ENCODE measurements around the gene ZNF764.

The ZNF764 gene

DNA sequence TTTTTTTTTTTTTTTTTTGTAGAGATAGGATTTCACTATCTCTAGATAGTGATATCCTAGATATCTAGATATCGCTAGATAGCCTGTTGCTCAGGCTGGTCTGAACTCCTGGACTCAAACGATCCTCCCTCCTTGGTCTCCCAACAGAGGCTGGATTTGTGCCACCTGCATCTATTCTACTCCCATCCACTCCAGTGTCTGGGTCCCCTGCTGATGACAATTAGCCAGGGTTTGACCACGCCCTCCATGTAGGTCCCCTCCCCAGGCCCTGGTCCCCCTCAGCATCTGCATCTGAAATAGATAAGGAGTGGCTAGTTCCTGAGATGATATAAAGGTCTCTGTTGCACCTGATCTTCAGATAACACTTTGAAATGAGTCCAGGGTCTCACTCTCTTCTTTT lies 11.1 kb upstream of the ZNF764 start:
- Histone ChIP-seq H3K4me3 (no peak overlapping the region), H3K27ac (no peak overlapping the region), H3K36me3 (no peaks in the 10 kb centered on the region), H3K27me3 (no peaks in the 10 kb centered on the region), H3K9me3 (no peaks in the 10 kb centered on the region), H3K4me1 (peaks cover 0 to 24% (median 22%) of the 10 kb centered on the region in 4 donors)
- no peak for DNase-seq
- intact Hi-C loops (cut with DNase I; ENCODE audit: low total_unique reads), result no loop called here
- TF ChIP-seq, protein P1, sequence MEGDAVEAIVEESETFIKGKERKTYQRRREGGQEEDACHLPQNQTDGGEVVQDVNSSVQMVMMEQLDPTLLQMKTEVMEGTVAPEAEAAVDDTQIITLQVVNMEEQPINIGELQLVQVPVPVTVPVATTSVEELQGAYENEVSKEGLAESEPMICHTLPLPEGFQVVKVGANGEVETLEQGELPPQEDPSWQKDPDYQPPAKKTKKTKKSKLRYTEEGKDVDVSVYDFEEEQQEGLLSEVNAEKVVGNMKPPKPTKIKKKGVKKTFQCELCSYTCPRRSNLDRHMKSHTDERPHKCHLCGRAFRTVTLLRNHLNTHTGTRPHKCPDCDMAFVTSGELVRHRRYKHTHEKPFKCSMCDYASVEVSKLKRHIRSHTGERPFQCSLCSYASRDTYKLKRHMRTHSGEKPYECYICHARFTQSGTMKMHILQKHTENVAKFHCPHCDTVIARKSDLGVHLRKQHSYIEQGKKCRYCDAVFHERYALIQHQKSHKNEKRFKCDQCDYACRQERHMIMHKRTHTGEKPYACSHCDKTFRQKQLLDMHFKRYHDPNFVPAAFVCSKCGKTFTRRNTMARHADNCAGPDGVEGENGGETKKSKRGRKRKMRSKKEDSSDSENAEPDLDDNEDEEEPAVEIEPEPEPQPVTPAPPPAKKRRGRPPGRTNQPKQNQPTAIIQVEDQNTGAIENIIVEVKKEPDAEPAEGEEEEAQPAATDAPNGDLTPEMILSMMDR (IDR thresholded peaks at IDR 0.05), result no peak

DNA sequence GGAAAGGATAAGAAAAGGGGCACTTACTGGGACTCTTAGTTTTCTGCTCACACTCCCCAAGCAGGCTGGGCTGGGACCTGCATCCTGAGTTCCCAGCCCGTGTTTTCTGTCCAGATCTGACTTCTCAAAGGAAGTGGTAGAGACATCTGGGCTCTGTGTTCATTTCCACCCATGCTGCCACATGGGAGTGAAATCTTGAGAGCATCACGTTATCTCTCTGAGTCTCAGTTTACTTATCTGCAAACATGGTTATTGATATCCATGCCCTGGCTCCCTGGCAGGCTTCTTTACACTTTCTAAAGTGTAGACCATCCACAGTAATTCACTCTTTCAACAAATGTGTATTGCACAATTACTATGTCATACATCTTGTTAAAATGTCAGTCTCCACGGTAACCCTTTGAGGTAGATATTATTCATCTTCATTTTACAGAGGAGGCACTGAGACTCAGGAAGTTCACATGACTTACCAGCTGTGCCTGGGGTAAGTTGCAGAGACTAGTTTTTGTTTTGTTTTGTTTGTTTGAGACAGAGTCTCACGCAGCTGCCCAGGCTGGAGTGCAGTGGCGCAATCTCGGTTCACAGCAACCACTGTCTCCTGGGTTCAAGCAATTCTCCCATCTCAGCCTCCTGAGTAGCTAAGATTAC lies 9.9 kb upstream of the ZNF764 start:
- Histone ChIP-seq H3K27ac (no peak overlapping the region), H3K27me3 (no peaks in the 10 kb centered on the region), H3K36me3 (no peaks in the 10 kb centered on the region), H3K4me1 (peaks cover 0 to 24% (median 22%) of the 10 kb centered on the region in 4 donors), H3K9me3 (no peaks in the 10 kb centered on the region), H3K4me3 (no peak overlapping the region)
- no peak for DNase-seq
- intact Hi-C loops (cut with DNase I; ENCODE audit: low total_unique reads), result no loop called here
- TF ChIP-seq, protein P1 (IDR thresholded peaks at IDR 0.05), result no peak

DNA sequence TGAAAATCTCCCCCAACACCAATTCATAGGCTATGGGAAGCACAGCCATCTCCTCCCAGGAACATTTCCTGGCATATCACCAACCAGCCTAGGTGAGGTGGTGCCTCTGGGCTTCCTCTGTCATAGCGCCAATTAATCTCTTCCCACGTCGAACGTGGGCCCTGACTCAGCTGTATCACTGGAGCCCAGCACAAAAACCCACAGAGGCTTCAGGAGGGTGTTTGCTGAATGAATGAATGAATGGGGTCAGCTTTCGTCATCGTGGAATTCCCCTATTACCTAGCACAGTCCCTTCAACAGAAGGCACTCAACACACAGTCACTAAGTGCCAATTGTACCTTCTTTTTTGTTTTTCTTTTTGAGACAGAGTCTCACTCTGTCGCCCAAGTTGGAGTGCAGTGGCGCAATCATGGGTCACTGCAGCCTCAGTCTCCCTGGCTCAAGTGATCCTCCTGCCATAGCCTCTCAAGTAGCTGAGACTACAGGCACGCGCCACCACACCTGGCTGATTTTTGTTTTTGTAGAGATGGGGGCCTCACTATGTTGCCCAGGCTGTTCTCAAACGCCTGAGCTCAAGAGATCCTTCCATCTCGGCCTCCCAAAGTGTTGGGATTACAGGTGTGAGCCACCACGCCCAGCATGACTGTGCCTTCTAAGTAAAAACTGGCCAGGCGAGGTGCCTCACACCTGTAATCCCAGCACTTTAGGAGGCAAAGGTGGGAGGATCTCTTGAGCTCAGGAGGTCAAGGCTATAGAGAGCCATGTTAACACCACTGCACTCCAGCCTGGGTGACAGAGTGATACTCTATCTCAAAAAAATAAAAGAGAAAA lies 9.2 kb upstream of the ZNF764 start:
- no peaks in the 10 kb centered on the region for H3K27me3 ChIP-seq
- TF ChIP-seq, protein P1 (IDR thresholded peaks at IDR 0.05), result no peak
- peaks cover 0 to 18% (median 16%) of the 10 kb centered on the region in 4 donors for H3K4me1 ChIP-seq
- no peaks in the 10 kb centered on the region for H3K36me3 ChIP-seq
- no peak for DNase-seq
- intact Hi-C loops (cut with DNase I; ENCODE audit: low total_unique reads), result no loop called here
- H3K27ac ChIP-seq, result no peak overlapping the region
- no peaks in the 10 kb centered on the region for H3K9me3 ChIP-seq
- no peak overlapping the region for H3K4me3 ChIP-seq

DNA sequence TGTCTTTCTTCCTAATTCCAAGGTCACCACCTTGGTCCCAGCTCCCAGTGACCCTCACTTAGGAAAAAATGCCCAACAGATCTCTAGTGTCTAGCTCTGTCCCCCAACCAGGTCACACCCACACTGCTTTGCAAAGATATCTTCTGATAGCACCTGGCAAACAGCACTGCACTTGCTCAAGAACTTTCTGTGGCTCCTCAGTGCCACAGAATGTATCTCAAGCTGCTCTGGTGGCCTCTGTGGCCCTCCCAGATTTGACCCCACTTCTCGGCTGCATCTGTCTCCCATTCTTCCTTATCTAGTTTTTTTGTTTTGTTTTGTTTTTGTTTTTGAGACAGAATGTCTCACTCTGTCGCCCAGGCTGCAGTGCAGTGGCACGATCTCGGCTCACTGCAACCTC lies 8.4 kb upstream of the ZNF764 start:
- intact Hi-C loops (cut with DNase I; ENCODE audit: low total_unique reads), result no loop called here
- Histone ChIP-seq H3K9me3 (no peaks in the 10 kb centered on the region), H3K36me3 (no peaks in the 10 kb centered on the region), H3K4me1 (peaks cover 0 to 15% (median 13%) of the 10 kb centered on the region in 4 donors), H3K27ac (no peak overlapping the region), H3K4me3 (no peak overlapping the region), H3K27me3 (no peaks in the 10 kb centered on the region)
- TF ChIP-seq, protein P1 (IDR thresholded peaks at IDR 0.05), result no peak
- no peak for DNase-seq

DNA sequence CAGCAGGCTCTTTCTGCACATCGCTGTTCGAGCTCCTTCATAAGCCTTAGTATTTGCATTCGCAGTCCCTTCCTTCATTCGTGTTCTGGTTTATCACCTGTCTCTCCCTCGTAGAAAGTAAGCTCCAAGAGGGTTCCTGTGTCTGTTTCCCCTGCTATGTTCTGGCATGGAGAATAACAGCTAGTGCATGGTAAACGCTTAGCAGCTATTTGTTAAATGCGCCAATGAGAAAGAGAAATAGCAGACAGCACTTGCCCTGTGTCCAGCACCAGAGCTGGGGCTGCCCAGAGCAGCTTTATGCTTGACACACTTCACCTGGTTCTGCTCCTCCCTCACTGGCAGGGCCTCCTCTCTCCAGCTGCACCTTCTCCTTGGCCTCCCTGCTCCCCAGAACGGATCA lies 7.8 kb upstream of the ZNF764 start:
- no peaks in the 10 kb centered on the region for H3K27me3 ChIP-seq
- intact Hi-C loops (cut with DNase I; ENCODE audit: low total_unique reads), result no loop called here
- H3K36me3 ChIP-seq, result no peaks in the 10 kb centered on the region
- H3K9me3 ChIP-seq, result no peaks in the 10 kb centered on the region
- H3K27ac ChIP-seq, result no peak overlapping the region
- no peak for DNase-seq
- TF ChIP-seq, protein P1 (IDR thresholded peaks at IDR 0.05), result no peak
- peaks cover 0 to 19% (median 16%) of the 10 kb centered on the region in 4 donors for H3K4me1 ChIP-seq
- no peak overlapping the region for H3K4me3 ChIP-seq

Measured in tibial artery (tissue), 4 donors.